Mucosa of descending colon (tissue), 3 donors: ENCODE results near the gene OSTM1. TPM values are rescaled to one million over a fixed set of nuclear protein-coding genes. Genes with fewer than 3 reads are reported as not detected.

Source experiments
- ATAC-seq: fragments of 200-7000 bp; cut with Tn5 transposase; one replicate; pipeline ENCODE4 v1.9.1; 2020; ENCODE audit warnings: mild to moderate bottlenecking, moderate library complexity
- DNase-seq, 3 donors: peaks; one replicate each; pipeline ENCODE4 v3.0.0-alpha.2; 2020
- H3K36me3 ChIP-seq: fragments of 200-600 bp; one replicate; pipeline ENCODE4 v1.8.0; 2021; ENCODE audit warnings: low read depth, mild to moderate bottlenecking
- H3K4me1 ChIP-seq: fragments of 200-600 bp; one replicate; pipeline ENCODE4 v1.8.0; 2021; ENCODE audit warnings: low read depth, mild to moderate bottlenecking
- H3K4me3 ChIP-seq: fragments of 200-600 bp; one replicate; pipeline ENCODE4 v1.8.0; 2021; ENCODE audit warnings: mild to moderate bottlenecking
- H3K9me3 ChIP-seq: fragments of 200-600 bp; one replicate; pipeline ENCODE4 v1.8.0; 2021; ENCODE audit warnings: mild to moderate bottlenecking
- CTCF ChIP-seq: fragments of 200-600 bp; IDR thresholded peaks from one replicate; pipeline ENCODE4 v1.8.0; 2022; ENCODE audit warnings: antibody characterized with exemption, mild to moderate bottlenecking
- intact Hi-C, 2 donors: fragments of 100-400 bp; cut with DNase I in 1 of 2; cut with micrococcal nuclease in 1 of 2; formaldehyde crosslinking; loops; one replicate each; pipeline versions ENCODE4 v1.11.0 to v1.11.1; 2022; cut with DNase I, micrococcal nuclease
- total RNA-seq, 3 donors: library from RNA; stranded (reverse); fragmentation: NEBNext Ultra II Directional in 2 of 3; extraction: Animal tissue kit (Norgen Biotek cat#: 25700) in 2 of 3; gene quantifications; one replicate each; pipeline versions ENCODE4 v1.2.1 to v1.2.4, GENCODE V29; 2021 to 2023
- donor health status: DM: no; HTN: no; CAD: no; lungs with moderate emphysema.
- donor health status: DM: no; HTN: no; CAD: no.
- donor health status: DM: no; HTN: yes; CAD: no.

OSTM1 gene
- total RNA-seq, 3 donors from 2014 or later = 24.6 to 67.5 (median 32.1) TPM

DNA sequence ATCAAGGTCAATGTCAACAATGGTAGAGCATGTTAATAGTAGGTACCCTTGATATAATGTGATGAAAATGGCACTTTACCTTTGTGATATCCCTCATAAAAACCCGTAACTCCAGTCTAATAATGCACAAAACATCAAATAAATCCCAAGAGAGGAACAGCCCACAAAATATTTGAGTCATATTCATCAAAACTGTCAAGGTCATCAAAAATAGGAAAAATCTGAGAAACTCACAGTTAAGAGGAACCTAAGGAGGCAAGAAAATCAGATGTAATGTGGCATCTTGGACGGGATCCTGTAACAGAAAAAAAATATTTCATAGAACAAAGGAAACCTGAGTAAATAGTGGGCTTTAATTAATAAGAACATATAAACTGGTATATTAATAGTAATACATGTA, 25.5 kb upstream of the OSTM1 start:
- ATAC-seq (no peak), DNase-seq (no peak)
- Histone ChIP-seq H3K9me3 (no peaks in the 10 kb centered on the region), H3K4me3 (no peak overlapping the region), H3K36me3 (no peaks in the 10 kb centered on the region), H3K4me1 (no peaks in the 10 kb centered on the region)
- intact Hi-C loops = no loop called here
- TF ChIP-seq CTCF = no peak

- no peak for TF ChIP-seq CTCF
- Histone ChIP-seq H3K9me3 (no peaks in the 10 kb centered on the region), H3K36me3 (no peaks in the 10 kb centered on the region), H3K4me3 (no peak overlapping the region), H3K4me1 (no peaks in the 10 kb centered on the region)
- DNase-seq (no peak), ATAC-seq (no peak)
- intact Hi-C loops = no loop called here
These were observed 23.3 kb upstream of the OSTM1 start for GRCh38 chr6:108097882-108098281.

- Histone ChIP-seq H3K4me1 (no peaks in the 10 kb centered on the region), H3K9me3 (no peaks in the 10 kb centered on the region), H3K4me3 (no peak overlapping the region), H3K36me3 (no peaks in the 10 kb centered on the region)
- ATAC-seq (no peak), DNase-seq (no peak)
- intact Hi-C loops = no loop called here
- TF ChIP-seq CTCF = no peak
These were observed 19.3 kb upstream of the OSTM1 start for GRCh38 chr6:108093781-108094300.

DNA sequence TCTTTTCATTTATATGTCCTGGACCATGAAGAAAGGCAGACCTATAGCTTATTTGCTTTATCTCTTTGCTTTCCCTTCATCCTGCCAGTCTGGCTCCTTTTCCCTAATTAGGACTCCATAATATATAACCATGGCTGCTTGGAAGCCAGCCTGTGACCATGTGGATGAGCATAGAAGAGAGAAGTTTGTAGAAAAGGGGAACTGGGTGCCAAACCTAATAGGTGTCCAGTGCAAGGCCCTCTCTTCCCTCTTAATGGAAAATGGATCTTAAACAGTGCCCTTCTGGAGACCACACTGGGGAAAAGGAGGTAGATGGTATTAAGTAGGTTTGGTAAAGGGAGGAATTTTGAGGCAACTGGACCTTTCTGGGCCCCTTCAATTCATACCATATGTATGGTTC, 16.7 kb upstream of the OSTM1 start:
- intact Hi-C loops = no loop called here
- Histone ChIP-seq H3K9me3 (no peaks in the 10 kb centered on the region), H3K4me3 (no peak overlapping the region), H3K4me1 (no peaks in the 10 kb centered on the region), H3K36me3 (no peaks in the 10 kb centered on the region)
- ATAC-seq (no peak), DNase-seq (no peak)
- TF ChIP-seq CTCF = no peak

DNA sequence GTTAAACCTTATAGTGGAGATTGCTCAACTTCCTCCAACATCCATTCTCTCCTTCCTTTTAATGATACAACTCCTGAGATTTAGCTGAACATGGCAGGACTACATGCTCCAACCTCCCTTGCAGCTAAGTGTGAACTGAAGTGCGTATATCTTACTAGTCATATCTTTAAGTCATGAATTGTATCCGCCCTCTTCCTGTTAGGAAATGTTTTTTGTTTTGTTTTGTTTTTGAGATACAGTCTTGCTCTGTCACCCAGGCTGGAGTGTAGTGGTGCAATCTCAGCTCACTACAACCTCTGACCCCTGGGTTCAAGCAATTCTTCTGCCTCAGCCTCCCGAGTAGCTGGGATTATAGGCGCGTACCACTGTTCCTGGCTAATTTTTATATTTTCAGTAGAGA, 8.8 kb upstream of the OSTM1 start:
- H3K4me3 ChIP-seq = no peak overlapping the region
- DNase-seq (no peak), ATAC-seq (no peak)
- no peaks in the 10 kb centered on the region for H3K36me3 ChIP-seq
- intact Hi-C loops = no loop called here
- no peaks in the 10 kb centered on the region for H3K4me1 ChIP-seq
- no peak for TF ChIP-seq CTCF
- H3K9me3 ChIP-seq = no peaks in the 10 kb centered on the region

GRCh38 chr6:108082539-108082938, 8.0 kb upstream of the OSTM1 start:
- DNase-seq (no peak), ATAC-seq (peak; percentile 68)
- Histone ChIP-seq H3K4me3 (no peak overlapping the region), H3K36me3 (no peaks in the 10 kb centered on the region), H3K9me3 (no peaks in the 10 kb centered on the region), H3K4me1 (no peaks in the 10 kb centered on the region)
- TF ChIP-seq CTCF = no peak
- intact Hi-C loops = no loop called here
